HepG2 (cell line): ENCODE results near the gene AKAP6. TPM values are rescaled to one million over a fixed set of nuclear protein-coding genes. Genes with fewer than 3 reads are reported as not detected.

Experiments used
- ATAC-seq: fragments of 200-7000 bp; cut with Tn5 transposase; 3 replicates; pipeline ENCODE4 v1.9.1; 2020; ENCODE audit warnings: mild to moderate bottlenecking, moderate library complexity
- BruUV-seq: library from RNA; stranded (reverse); fragments of 400-500 nt; replicated peaks from 2 replicates; lab custom pipeline; 2021; lab: Mats Ljungman, UMichigan
- CTCF ChIA-PET: fragments of 300-600 bp; formaldehyde crosslinking; extraction: SDS; loops from one replicate; lab custom pipeline; 2021; ENCODE audit warnings: low total read pairs, inconsistent platforms, low intra/inter-chr PET ratio; lab: Yijun Ruan, JAX
- POLR2A ChIA-PET: fragments of 350-600 bp; sonication (Branson Sonifier 250); formaldehyde crosslinking; loops from one replicate; lab custom pipeline; 2020; ENCODE audit warnings: antibody characterized with exemption, inconsistent platforms; lab: Yijun Ruan, JAX
- DNase-seq: peaks from one replicate; pipeline ENCODE4 v3.0.0-alpha.2; 2015; ENCODE audit warnings: low spot score
- FAIRE-seq: peaks from 3 replicates; lab custom pipeline; 2011; peaks lifted over from hg19 to GRCh38; lab: Jason Lieb, UNC
- H2AFZ ChIP-seq: one replicate; pipeline ENCODE4 v1.6.1; 2011; ENCODE audit warnings: low read length, inconsistent platforms
- H3K27ac ChIP-seq: fragments of 300-600 bp; 3 replicates; pipeline ENCODE4 v1.8.0; 2011; ENCODE audit warnings: mixed run types, mild to moderate bottlenecking, mixed read lengths, low read length, inconsistent platforms; ENCODE audit not compliant: insufficient read depth; ENCODE audit errors: extremely low read length
- H3K27me3 ChIP-seq, 2 experiments: fragments of 200-600 bp in 1 of 2; 2 replicates in 1 of 2; 3 replicates in 1 of 2; pipeline versions ENCODE4 v1.6.0 to v1.8.0; 2011; ENCODE audit warnings: low read length in 2 of 2, mild to moderate bottlenecking in 2 of 2, moderate library complexity in 2 of 2, inconsistent platforms in 1 of 2; ENCODE audit not compliant: insufficient read depth in 2 of 2, control insufficient read depth in 1 of 2
- H3K36me3 ChIP-seq, 2 experiments: fragments of 200-600 bp in 1 of 2; replicated peaks in 1 of 2; 2 replicates in 1 of 2; 3 replicates in 1 of 2; pipeline versions ENCODE4 v1.5.1 to v1.8.0; 2011; ENCODE audit warnings: low read length in 2 of 2, inconsistent platforms in 1 of 2; ENCODE audit not compliant: insufficient read depth in 2 of 2, control insufficient read depth in 1 of 2
- H3K4me1 ChIP-seq: 2 replicates; pipeline ENCODE4 v1.5.1; 2012; ENCODE audit warnings: low read length, inconsistent platforms; ENCODE audit not compliant: insufficient read depth
- H3K4me2 ChIP-seq: 2 replicates; pipeline ENCODE4 v1.6.0; 2011; ENCODE audit warnings: low read depth, low read length, inconsistent platforms
- H3K4me3 ChIP-seq, 3 experiments: fragments of 200-600 bp in 1 of 3; sonication (generic), shearing (Covaris generic) in 1 of 3; replicated peaks in 1 of 3; 2 replicates each; pipeline ENCODE4 v1.5.1; 2011 to 2016; ENCODE audit warnings: low read length in 3 of 3, inconsistent platforms in 2 of 3, low read depth in 2 of 3, mild to moderate bottlenecking in 2 of 3, control low read depth in 1 of 3, mixed read lengths in 1 of 3; ENCODE audit not compliant: insufficient read depth in 1 of 3
- H3K79me2 ChIP-seq: one replicate; pipeline ENCODE4 v1.6.1; 2011; ENCODE audit warnings: low read length, inconsistent platforms; ENCODE audit not compliant: insufficient read depth
- H3K9ac ChIP-seq: 2 replicates; pipeline ENCODE4 v1.6.0; 2011; ENCODE audit warnings: mild to moderate bottlenecking, low read depth, low read length, inconsistent platforms; ENCODE audit not compliant: insufficient read depth
- H3K9me3 ChIP-seq: 2 replicates; pipeline ENCODE4 v1.5.1; 2012; ENCODE audit warnings: mild to moderate bottlenecking, low read length
- H4K20me1 ChIP-seq: 2 replicates; pipeline ENCODE4 v1.6.0; 2011; ENCODE audit warnings: inconsistent platforms, mild to moderate bottlenecking, low read length, moderate library complexity; ENCODE audit not compliant: insufficient read depth
- CHD2 ChIP-seq: IDR thresholded peaks from 2 replicates; pipeline ENCODE4 v1.6.1; 2011; ENCODE audit warnings: low read depth, low read length, improper control_type of control experiment
- MAFF ChIP-seq: IDR thresholded peaks from 2 replicates; pipeline ENCODE4 v1.6.1; 2011; ENCODE audit warnings: low read depth, low read length, improper control_type of control experiment
- MAFK ChIP-seq, 2 experiments: IDR thresholded peaks in 1 of 2; conservative IDR thresholded peaks in 1 of 2; 2 replicates each; pipeline ENCODE4 v1.6.1; 2011; ENCODE audit warnings: improper control_type of control experiment in 2 of 2, low read length in 2 of 2
- MAZ ChIP-seq, 2 experiments: sonication (generic) in 1 of 2; formaldehyde crosslinking in 1 of 2; IDR thresholded peaks; 2 replicates each; pipeline versions ENCODE4 v1.5.0 to v1.6.1; 2012 to 2020; ENCODE audit warnings: low read depth in 2 of 2, mild to moderate bottlenecking in 2 of 2, borderline replicate concordance in 1 of 2, improper control_type of control experiment in 1 of 2, low read length in 1 of 2, missing genetic modification reagents in 1 of 2, moderate library complexity in 1 of 2
- MTA1 ChIP-seq: sonication (generic); formaldehyde crosslinking; IDR thresholded peaks from 2 replicates; pipeline ENCODE4 v1.4.0; 2020; ENCODE audit warnings: missing genetic modification reagents, mild to moderate bottlenecking, borderline replicate concordance
- NFIC ChIP-seq: IDR thresholded peaks from 2 replicates; pipeline ENCODE4 v1.6.1; 2012; ENCODE audit warnings: mild to moderate bottlenecking, low read length, inconsistent platforms
- YY1 ChIP-seq: IDR thresholded peaks from 2 replicates; pipeline ENCODE4 v1.6.1; 2011; ENCODE audit warnings: low read length, low read depth, moderate library complexity, mild to moderate bottlenecking; ENCODE audit not compliant: insufficient read depth, insufficient replicate concordance
- WGBS: methylation state at CpG from one replicate; pipeline ENCODE4 v1.1.6; 2017; ENCODE audit warnings: low lambda C conversion rate; 5-methylcytosine and 5-hydroxymethylcytosine counted together
- in situ Hi-C: cut with HindIII; loops from 2 replicates; pipeline ENCODE4 v1.10.0; 2017; ENCODE audit warnings: low pct_unique_long_range_greater_than_20kb; ENCODE audit not compliant: extremely low pct_ligation_motif_present
- intact Hi-C: fragments of 100-400 bp; cut with micrococcal nuclease; formaldehyde crosslinking; loops from one replicate; pipeline ENCODE4 v1.10.0; 2022; ENCODE audit not compliant: unreplicated experiment
- polyA plus RNA-seq, 8 experiments: library from polyadenylated mRNA; depleted of rRNA in 3 of 8; stranded (reverse) in 7 of 8; unstranded in 1 of 8; fragments of >200 nt; fragmentation: Illumina TruSeq in 4 of 8; extraction: Trizol in 4 of 8; gene quantifications; 2 replicates each; pipeline versions ENCODE4 v1.2.1 to v1.2.3, GENCODE V29; 2011 to 2016; ENCODE audit warnings: low read depth in 4 of 8, missing spikeins in 1 of 8, mixed read lengths in 1 of 8; ENCODE audit not compliant: insufficient read depth in 1 of 8
- total RNA-seq, 5 experiments: library from RNA; depleted of rRNA; stranded (reverse); fragments of >200 nt; fragmentation: Illumina TruSeq; extraction: Trizol; gene quantifications; 2 replicates each; pipeline ENCODE4 v1.2.3, GENCODE V29; 2016; ENCODE audit warnings: low read depth in 1 of 5
- TF ChIP-seq, protein P1 (sequence below): sonication (generic); formaldehyde crosslinking; IDR thresholded peaks from 2 replicates; pipeline ENCODE4 v1.5.0; 2020; ENCODE audit warnings: missing genetic modification reagents

AKAP6 gene
- total and polyA plus RNA-seq, 2 of the 13 experiments (the other 11 are each of a cell fraction or from before 2014, with no cell fraction given), result 1.4 TPM

DNA sequence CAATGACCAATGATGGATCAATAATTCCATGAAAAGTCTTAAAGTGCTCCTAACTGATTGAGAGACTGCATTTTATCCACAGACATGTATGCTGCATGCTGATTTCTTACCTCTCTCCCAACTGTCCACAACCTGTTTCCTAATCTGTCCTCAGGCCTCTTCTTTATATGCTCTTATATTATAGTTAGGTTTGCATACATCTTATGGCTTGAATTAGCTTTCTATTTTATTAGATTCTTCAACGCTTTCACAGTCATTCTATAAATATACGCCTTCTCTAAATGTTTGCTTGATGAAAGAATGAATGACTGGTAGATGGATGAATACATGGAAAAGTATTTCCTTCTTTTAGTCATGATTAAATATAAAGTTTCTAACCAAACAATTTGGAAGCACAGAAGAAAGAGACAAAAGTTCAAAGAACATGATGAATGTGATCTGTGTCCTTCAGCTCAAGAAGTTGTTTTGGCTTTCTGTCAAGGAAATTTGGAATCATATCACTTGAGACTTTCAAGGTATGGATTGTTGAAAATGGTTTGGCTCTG is 517.8 kb downstream of the AKAP6 start (continued):
- TF ChIP-seq MAZ (IDR thresholded peaks at IDR 0.05; ENCODE audit: borderline replicate concordance, low read depth, low read length) (no peak), MAZ (CRISPR knock-in tag; IDR thresholded peaks at IDR 0.05; ENCODE audit: low read depth) (no peak), CHD2 (no peak), MTA1 (CRISPR knock-in tag) (no peak), YY1 (no peak)
- TF ChIP-seq, all 625 proteins: peak for 0

GRCh38 chr14:32847867-32848266 is 518.8 kb downstream of the AKAP6 start:
- no peaks in the 10 kb centered on the region for H3K27me3 ChIP-seq
- H3K79me2 ChIP-seq, result no peaks in the 10 kb centered on the region
- 37% methylated on average over 4 of the region's 4 CpGs for WGBS
- no peaks in the 10 kb centered on the region for H3K4me1 ChIP-seq
- H3K36me3 ChIP-seq, result no peaks in the 10 kb centered on the region
- H3K9ac ChIP-seq, result no peak overlapping the region
- POLR2A ChIA-PET, result no interaction called here
- H2AFZ ChIP-seq, result no peak overlapping the region
- in situ Hi-C loops, result no loop called here
- no peak for DNase-seq
- H3K9me3 ChIP-seq, result peaks cover 85% of the 10 kb centered on the region
- TF ChIP-seq MAFF, result peak; percentile 88
- TF ChIP-seq MAFK (conservative IDR thresholded peaks at IDR 0.05 in 1 of 2, IDR thresholded peaks at IDR 0.05 in 1 of 2; ENCODE audit: low read length in 2 of 2), result peak; percentile 88 to 92
- TF ChIP-seq, protein P1, sequence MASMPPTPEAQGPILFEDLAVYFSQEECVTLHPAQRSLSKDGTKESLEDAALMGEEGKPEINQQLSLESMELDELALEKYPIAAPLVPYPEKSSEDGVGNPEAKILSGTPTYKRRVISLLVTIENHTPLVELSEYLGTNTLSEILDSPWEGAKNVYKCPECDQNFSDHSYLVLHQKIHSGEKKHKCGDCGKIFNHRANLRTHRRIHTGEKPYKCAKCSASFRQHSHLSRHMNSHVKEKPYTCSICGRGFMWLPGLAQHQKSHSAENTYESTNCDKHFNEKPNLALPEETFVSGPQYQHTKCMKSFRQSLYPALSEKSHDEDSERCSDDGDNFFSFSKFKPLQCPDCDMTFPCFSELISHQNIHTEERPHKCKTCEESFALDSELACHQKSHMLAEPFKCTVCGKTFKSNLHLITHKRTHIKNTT, result no peak
- no peak for TF ChIP-seq NFIC
- TF ChIP-seq, all 625 proteins: peak for 2
- ATAC-seq, result no peak
- Histone ChIP-seq H3K4me2 (no peak overlapping the region), H3K4me3 (no peak overlapping the region), H4K20me1 (no peaks in the 10 kb centered on the region), H3K27ac (no peak overlapping the region)
- no peak for FAIRE-seq
- BruUV-seq, result no TSS peak
- intact Hi-C loops, result no loop called here
- CTCF ChIA-PET, result no interaction called here
